ENCODE measurements around the gene DDR2. TPM values are rescaled to one million over a fixed set of nuclear protein-coding genes. Genes with fewer than 3 reads are reported as not detected.

DDR2 gene
- total and polyA plus RNA-seq, 2 donors from 2014 or later = 3.9 to 19.8 TPM

GRCh38 chr1:162753001-162753658 lies 120.9 kb downstream of the DDR2 start:
- no peak for FAIRE-seq
- H3K4me3 ChIP-seq (ENCODE audit: low read length in 3 of 3) = no peak overlapping the region
- DNase-seq = no peak
- TF ChIP-seq CTCF (IDR thresholded peaks at IDR 0.05; ENCODE audit: borderline replicate concordance, extremely low read depth, insufficient read depth) = peak; percentile 15
- H3K9me3 ChIP-seq (ENCODE audit: control insufficient read depth in 2 of 3, insufficient read depth in 1 of 3, low read length in 3 of 3) = no peaks in the 10 kb centered on the region
- intact Hi-C loops (cut with DNase I) = no loop called here
- no peaks in the 10 kb centered on the region for H3K27me3 ChIP-seq (ENCODE audit: control insufficient read depth, insufficient read depth, low read length)
- H3K4me1 ChIP-seq (ENCODE audit: control insufficient read depth in 2 of 3, insufficient read depth in 2 of 3, low read depth in 1 of 3, low read length in 3 of 3) = no peaks in the 10 kb centered on the region
- H3K9ac ChIP-seq (ENCODE audit: low read length in 3 of 3) = no peak overlapping the region
- H3K27ac ChIP-seq (ENCODE audit: low read depth in 2 of 2, low read length in 2 of 2) = no peak overlapping the region
- peaks cover 0 to 2% (median 0%) of the 10 kb centered on the region in 3 donors for H3K36me3 ChIP-seq (ENCODE audit: control insufficient read depth in 2 of 3, insufficient read depth in 3 of 3, low read length in 3 of 3)

- DNase-seq = no peak
- no peak overlapping the region for H3K4me3 ChIP-seq (ENCODE audit: low read length in 3 of 3)
- H3K27ac ChIP-seq (ENCODE audit: low read depth in 2 of 2, low read length in 2 of 2) = no peak overlapping the region
- H3K9ac ChIP-seq (ENCODE audit: low read length in 3 of 3) = no peak overlapping the region
- H3K9me3 ChIP-seq (ENCODE audit: control insufficient read depth in 2 of 3, insufficient read depth in 1 of 3, low read length in 3 of 3) = no peaks in the 10 kb centered on the region
- H3K36me3 ChIP-seq (ENCODE audit: control insufficient read depth in 2 of 3, insufficient read depth in 3 of 3, low read length in 3 of 3) = peaks cover 0 to 2% (median 0%) of the 10 kb centered on the region in 3 donors
- H3K4me1 ChIP-seq (ENCODE audit: control insufficient read depth in 2 of 3, insufficient read depth in 2 of 3, low read depth in 1 of 3, low read length in 3 of 3) = no peaks in the 10 kb centered on the region
- no peaks in the 10 kb centered on the region for H3K27me3 ChIP-seq (ENCODE audit: control insufficient read depth, insufficient read depth, low read length)
- intact Hi-C loops (cut with DNase I) = no loop called here
- FAIRE-seq = no peak
- no peak for TF ChIP-seq CTCF (IDR thresholded peaks at IDR 0.05; ENCODE audit: borderline replicate concordance, extremely low read depth, insufficient read depth)
Measured at GRCh38 chr1:162753998-162754585, 121.8 kb downstream of the DDR2 start.

GRCh38 chr1:162755306-162755705 lies 123.0 kb downstream of the DDR2 start:
- no peak for DNase-seq

More at GRCh38 chr1:162755306-162755705, 123.0 kb downstream of the DDR2 start:
- no peak overlapping the region for H3K9ac ChIP-seq (ENCODE audit: low read length in 3 of 3)
- TF ChIP-seq CTCF (IDR thresholded peaks at IDR 0.05; ENCODE audit: borderline replicate concordance, extremely low read depth, insufficient read depth) = no peak
- FAIRE-seq = no peak
- no peaks in the 10 kb centered on the region for H3K9me3 ChIP-seq (ENCODE audit: control insufficient read depth in 2 of 3, insufficient read depth in 1 of 3, low read length in 3 of 3)
- no peaks in the 10 kb centered on the region for H3K27me3 ChIP-seq (ENCODE audit: control insufficient read depth, insufficient read depth, low read length)
- intact Hi-C loops (cut with DNase I) = no loop called here
- H3K4me3 ChIP-seq (ENCODE audit: low read length in 3 of 3) = no peak overlapping the region
- no peaks in the 10 kb centered on the region for H3K4me1 ChIP-seq (ENCODE audit: control insufficient read depth in 2 of 3, insufficient read depth in 2 of 3, low read depth in 1 of 3, low read length in 3 of 3)
- H3K36me3 ChIP-seq (ENCODE audit: control insufficient read depth in 2 of 3, insufficient read depth in 3 of 3, low read length in 3 of 3) = peaks cover 0 to 2% (median 0%) of the 10 kb centered on the region in 3 donors
- H3K27ac ChIP-seq (ENCODE audit: low read depth in 2 of 2, low read length in 2 of 2) = no peak overlapping the region
